HepG2 (cell line): Measurements from ENCODE around the gene GATB. TPM values are rescaled to one million over a fixed set of nuclear protein-coding genes. Genes with fewer than 3 reads are reported as not detected.

ENCODE experiments used
- ATAC-seq: fragments of 200-7000 bp; cut with Tn5 transposase; 3 replicates; pipeline ENCODE4 v1.9.1; 2020; ENCODE audit warnings: mild to moderate bottlenecking, moderate library complexity
- BruUV-seq: library from RNA; stranded (reverse); fragments of 400-500 nt; replicated peaks from 2 replicates; lab custom pipeline; 2021; lab: Mats Ljungman, UMichigan
- CTCF ChIA-PET: fragments of 300-600 bp; formaldehyde crosslinking; extraction: SDS; loops from one replicate; lab custom pipeline; 2021; ENCODE audit warnings: low total read pairs, inconsistent platforms, low intra/inter-chr PET ratio; lab: Yijun Ruan, JAX
- POLR2A ChIA-PET: fragments of 350-600 bp; sonication (Branson Sonifier 250); formaldehyde crosslinking; loops from one replicate; lab custom pipeline; 2020; ENCODE audit warnings: antibody characterized with exemption, inconsistent platforms; lab: Yijun Ruan, JAX
- DNase-seq: peaks from one replicate; pipeline ENCODE4 v3.0.0-alpha.2; 2015; ENCODE audit warnings: low spot score
- FAIRE-seq: peaks from 3 replicates; lab custom pipeline; 2011; peaks lifted over from hg19 to GRCh38; lab: Jason Lieb, UNC
- H2AFZ ChIP-seq: one replicate; pipeline ENCODE4 v1.6.1; 2011; ENCODE audit warnings: low read length, inconsistent platforms
- H3K27ac ChIP-seq: fragments of 300-600 bp; 3 replicates; pipeline ENCODE4 v1.8.0; 2011; ENCODE audit warnings: mixed run types, mild to moderate bottlenecking, mixed read lengths, low read length, inconsistent platforms; ENCODE audit not compliant: insufficient read depth; ENCODE audit errors: extremely low read length
- H3K27me3 ChIP-seq, 2 experiments: fragments of 200-600 bp in 1 of 2; 2 replicates in 1 of 2; 3 replicates in 1 of 2; pipeline versions ENCODE4 v1.6.0 to v1.8.0; 2011; ENCODE audit warnings: low read length in 2 of 2, mild to moderate bottlenecking in 2 of 2, moderate library complexity in 2 of 2, inconsistent platforms in 1 of 2; ENCODE audit not compliant: insufficient read depth in 2 of 2, control insufficient read depth in 1 of 2
- H3K36me3 ChIP-seq, 2 experiments: fragments of 200-600 bp in 1 of 2; replicated peaks in 1 of 2; 2 replicates in 1 of 2; 3 replicates in 1 of 2; pipeline versions ENCODE4 v1.5.1 to v1.8.0; 2011; ENCODE audit warnings: low read length in 2 of 2, inconsistent platforms in 1 of 2; ENCODE audit not compliant: insufficient read depth in 2 of 2, control insufficient read depth in 1 of 2
- H3K4me1 ChIP-seq: 2 replicates; pipeline ENCODE4 v1.5.1; 2012; ENCODE audit warnings: low read length, inconsistent platforms; ENCODE audit not compliant: insufficient read depth
- H3K4me2 ChIP-seq: 2 replicates; pipeline ENCODE4 v1.6.0; 2011; ENCODE audit warnings: low read depth, low read length, inconsistent platforms
- H3K4me3 ChIP-seq, 3 experiments: fragments of 200-600 bp in 1 of 3; sonication (generic), shearing (Covaris generic) in 1 of 3; replicated peaks in 1 of 3; 2 replicates each; pipeline ENCODE4 v1.5.1; 2011 to 2016; ENCODE audit warnings: low read length in 3 of 3, inconsistent platforms in 2 of 3, low read depth in 2 of 3, mild to moderate bottlenecking in 2 of 3, control low read depth in 1 of 3, mixed read lengths in 1 of 3; ENCODE audit not compliant: insufficient read depth in 1 of 3
- H3K79me2 ChIP-seq: one replicate; pipeline ENCODE4 v1.6.1; 2011; ENCODE audit warnings: low read length, inconsistent platforms; ENCODE audit not compliant: insufficient read depth
- H3K9ac ChIP-seq: 2 replicates; pipeline ENCODE4 v1.6.0; 2011; ENCODE audit warnings: mild to moderate bottlenecking, low read depth, low read length, inconsistent platforms; ENCODE audit not compliant: insufficient read depth
- H3K9me3 ChIP-seq: 2 replicates; pipeline ENCODE4 v1.5.1; 2012; ENCODE audit warnings: mild to moderate bottlenecking, low read length
- H4K20me1 ChIP-seq: 2 replicates; pipeline ENCODE4 v1.6.0; 2011; ENCODE audit warnings: inconsistent platforms, mild to moderate bottlenecking, low read length, moderate library complexity; ENCODE audit not compliant: insufficient read depth
- ESRRA ChIP-seq: sonication (generic); formaldehyde crosslinking; IDR thresholded peaks from 2 replicates; pipeline ENCODE4 v1.5.1; 2020; ENCODE audit warnings: mild to moderate bottlenecking, low read depth, missing genetic modification reagents
- KLF9 ChIP-seq: IDR thresholded peaks from 2 replicates; pipeline ENCODE4 v1.6.1; 2016; ENCODE audit warnings: low read depth
- NR2F2 ChIP-seq: IDR thresholded peaks from 2 replicates; pipeline ENCODE4 v1.6.1; 2012; ENCODE audit warnings: low read depth, inconsistent platforms, borderline replicate concordance
- TCF7L2 ChIP-seq: IDR thresholded peaks from 2 replicates; pipeline ENCODE4 v1.6.1; 2011; ENCODE audit warnings: mild to moderate bottlenecking, low read depth, low read length, moderate library complexity
- TEAD3 ChIP-seq: optimal IDR thresholded peaks from 2 replicates; pipeline ENCODE3; 2016; ENCODE audit warnings: borderline replicate concordance
- TRIM24 ChIP-seq: sonication (generic); formaldehyde crosslinking; IDR thresholded peaks from 2 replicates; pipeline ENCODE4 v1.8.0; 2022; ENCODE audit warnings: mild to moderate bottlenecking, missing genetic modification reagents
- ZMYM3 ChIP-seq: sonication (generic); formaldehyde crosslinking; IDR thresholded peaks from 2 replicates; pipeline ENCODE4 v1.5.1; 2020; ENCODE audit warnings: mild to moderate bottlenecking, missing genetic modification reagents
- ZNF253 ChIP-seq: sonication (generic); formaldehyde crosslinking; IDR thresholded peaks from 2 replicates; pipeline ENCODE4 v1.8.0; 2022; ENCODE audit warnings: mild to moderate bottlenecking, missing genetic modification reagents, borderline replicate concordance
- ZNF382 ChIP-seq: sonication (generic); formaldehyde crosslinking; IDR thresholded peaks from 2 replicates; pipeline ENCODE4 v1.5.0; 2020; ENCODE audit warnings: missing genetic modification reagents, mild to moderate bottlenecking, borderline replicate concordance
- ZNF446 ChIP-seq: sonication (generic); formaldehyde crosslinking; IDR thresholded peaks from 2 replicates; pipeline ENCODE4 v1.5.0; 2020; ENCODE audit warnings: mild to moderate bottlenecking, missing genetic modification reagents
- ZNF674 ChIP-seq: sonication (generic); formaldehyde crosslinking; IDR thresholded peaks from 2 replicates; pipeline ENCODE4 v1.5.0; 2020; ENCODE audit warnings: low read depth, mild to moderate bottlenecking, missing genetic modification reagents
- ZNF780A ChIP-seq: sonication (generic); formaldehyde crosslinking; IDR thresholded peaks from 2 replicates; pipeline ENCODE4 v1.8.0; 2022; ENCODE audit warnings: mild to moderate bottlenecking, missing genetic modification reagents, moderate library complexity
- WGBS: methylation state at CpG from one replicate; pipeline ENCODE4 v1.1.6; 2017; ENCODE audit warnings: low lambda C conversion rate; 5-methylcytosine and 5-hydroxymethylcytosine counted together
- in situ Hi-C: cut with HindIII; loops from 2 replicates; pipeline ENCODE4 v1.10.0; 2017; ENCODE audit warnings: low pct_unique_long_range_greater_than_20kb; ENCODE audit not compliant: extremely low pct_ligation_motif_present
- intact Hi-C: fragments of 100-400 bp; cut with micrococcal nuclease; formaldehyde crosslinking; loops from one replicate; pipeline ENCODE4 v1.10.0; 2022; ENCODE audit not compliant: unreplicated experiment
- polyA plus RNA-seq, 8 experiments: library from polyadenylated mRNA; depleted of rRNA in 3 of 8; stranded (reverse) in 7 of 8; unstranded in 1 of 8; fragments of >200 nt; fragmentation: Illumina TruSeq in 4 of 8; extraction: Trizol in 4 of 8; gene quantifications; 2 replicates each; pipeline versions ENCODE4 v1.2.1 to v1.2.3, GENCODE V29; 2011 to 2016; ENCODE audit warnings: low read depth in 4 of 8, missing spikeins in 1 of 8, mixed read lengths in 1 of 8; ENCODE audit not compliant: insufficient read depth in 1 of 8
- total RNA-seq, 5 experiments: library from RNA; depleted of rRNA; stranded (reverse); fragments of >200 nt; fragmentation: Illumina TruSeq; extraction: Trizol; gene quantifications; 2 replicates each; pipeline ENCODE4 v1.2.3, GENCODE V29; 2016; ENCODE audit warnings: low read depth in 1 of 5
- TF ChIP-seq, protein P1 (sequence below): sonication (generic); formaldehyde crosslinking; conservative IDR thresholded peaks from 2 replicates; pipeline ENCODE4 v1.4.0; 2020; ENCODE audit warnings: mild to moderate bottlenecking, missing genetic modification reagents, moderate library complexity
- TF ChIP-seq, protein P2 (sequence below): sonication (generic); formaldehyde crosslinking; IDR thresholded peaks from 2 replicates; pipeline ENCODE4 v1.4.0; 2020; ENCODE audit warnings: missing genetic modification reagents

Gene GATB
- total and polyA plus RNA-seq, 2 of the 13 experiments (the other 11 are each of a cell fraction or from before 2014, with no cell fraction given), result 32.3 to 32.4 TPM

DNA sequence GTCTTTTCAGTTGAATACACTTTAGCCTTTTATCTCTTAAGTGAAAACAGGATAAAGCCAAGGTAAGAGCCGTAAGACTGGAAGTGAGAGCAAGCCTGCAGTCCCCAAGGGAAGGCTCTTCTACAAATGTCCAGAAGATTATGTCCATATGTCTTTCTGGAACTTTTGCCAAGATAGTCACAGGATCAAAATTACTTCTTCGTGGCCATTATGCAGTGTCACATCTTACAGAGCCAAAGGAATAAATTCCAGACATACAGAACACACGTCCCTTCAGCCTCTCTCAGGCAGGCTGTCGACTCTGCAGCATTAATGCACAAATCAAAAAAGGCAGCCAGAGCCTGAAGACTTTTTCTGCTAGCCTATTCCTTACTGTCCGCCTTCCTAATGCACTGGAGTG, 10.9 kb upstream of the GATB start (continued):
- TF ChIP-seq KLF9 (CRISPR knock-in tag) (no peak), ZNF253 (CRISPR knock-in tag) (no peak), TEAD3 (CRISPR knock-in tag) (no peak), TCF7L2 (no peak), ZNF674 (no peak), ZNF382 (CRISPR knock-in tag) (no peak), ESRRA (CRISPR knock-in tag) (no peak)

DNA sequence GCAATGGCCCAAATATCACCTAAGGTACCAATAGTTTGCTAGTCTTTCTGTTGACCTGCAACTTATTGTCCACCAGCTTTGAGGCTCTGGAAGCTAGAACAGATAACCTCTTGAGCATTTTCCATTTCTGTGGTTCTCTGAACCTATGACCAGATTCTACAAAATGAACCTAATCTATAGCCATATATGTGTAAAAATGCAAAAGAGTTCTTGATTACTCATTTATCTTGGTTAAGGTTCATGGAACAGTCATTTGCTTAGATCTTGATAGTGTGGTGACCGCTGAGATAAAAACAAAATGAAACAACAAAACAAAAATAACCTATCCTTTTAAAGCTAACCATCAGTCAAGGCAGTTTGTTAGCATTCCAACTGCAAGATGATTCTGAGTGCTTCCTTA, 9.3 kb upstream of the GATB start:
- H3K36me3 ChIP-seq, result no peaks in the 10 kb centered on the region
- no peaks in the 10 kb centered on the region for H3K79me2 ChIP-seq
- no peak for DNase-seq
- ChIA-PET CTCF (no interaction called here), POLR2A (no interaction called here)
- no peak for ATAC-seq
- no peak overlapping the region for H3K27ac ChIP-seq
- no peaks in the 10 kb centered on the region for H4K20me1 ChIP-seq
- H3K4me2 ChIP-seq, result no peak overlapping the region
- FAIRE-seq, result no peak
- 0 out of 5 replicates have a peak, but pooled peaks cover 0 to 3% of the 10 kb centered on the region in 2 experiments for H3K27me3 ChIP-seq
- WGBS, result 7% methylated on average over 1 of the region's 1 CpG
- TF ChIP-seq, protein P1, sequence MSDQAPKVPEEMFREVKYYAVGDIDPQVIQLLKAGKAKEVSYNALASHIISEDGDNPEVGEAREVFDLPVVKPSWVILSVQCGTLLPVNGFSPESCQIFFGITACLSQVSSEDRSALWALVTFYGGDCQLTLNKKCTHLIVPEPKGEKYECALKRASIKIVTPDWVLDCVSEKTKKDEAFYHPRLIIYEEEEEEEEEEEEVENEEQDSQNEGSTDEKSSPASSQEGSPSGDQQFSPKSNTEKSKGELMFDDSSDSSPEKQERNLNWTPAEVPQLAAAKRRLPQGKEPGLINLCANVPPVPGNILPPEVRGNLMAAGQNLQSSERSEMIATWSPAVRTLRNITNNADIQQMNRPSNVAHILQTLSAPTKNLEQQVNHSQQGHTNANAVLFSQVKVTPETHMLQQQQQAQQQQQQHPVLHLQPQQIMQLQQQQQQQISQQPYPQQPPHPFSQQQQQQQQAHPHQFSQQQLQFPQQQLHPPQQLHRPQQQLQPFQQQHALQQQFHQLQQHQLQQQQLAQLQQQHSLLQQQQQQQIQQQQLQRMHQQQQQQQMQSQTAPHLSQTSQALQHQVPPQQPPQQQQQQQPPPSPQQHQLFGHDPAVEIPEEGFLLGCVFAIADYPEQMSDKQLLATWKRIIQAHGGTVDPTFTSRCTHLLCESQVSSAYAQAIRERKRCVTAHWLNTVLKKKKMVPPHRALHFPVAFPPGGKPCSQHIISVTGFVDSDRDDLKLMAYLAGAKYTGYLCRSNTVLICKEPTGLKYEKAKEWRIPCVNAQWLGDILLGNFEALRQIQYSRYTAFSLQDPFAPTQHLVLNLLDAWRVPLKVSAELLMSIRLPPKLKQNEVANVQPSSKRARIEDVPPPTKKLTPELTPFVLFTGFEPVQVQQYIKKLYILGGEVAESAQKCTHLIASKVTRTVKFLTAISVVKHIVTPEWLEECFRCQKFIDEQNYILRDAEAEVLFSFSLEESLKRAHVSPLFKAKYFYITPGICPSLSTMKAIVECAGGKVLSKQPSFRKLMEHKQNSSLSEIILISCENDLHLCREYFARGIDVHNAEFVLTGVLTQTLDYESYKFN (CRISPR knock-in tag), result no peak
- TF ChIP-seq ZNF780A (no peak), ZMYM3 (CRISPR knock-in tag) (no peak), NR2F2 (no peak), ZNF446 (CRISPR knock-in tag) (no peak), TRIM24 (CRISPR knock-in tag) (no peak)
- TF ChIP-seq, protein P2, sequence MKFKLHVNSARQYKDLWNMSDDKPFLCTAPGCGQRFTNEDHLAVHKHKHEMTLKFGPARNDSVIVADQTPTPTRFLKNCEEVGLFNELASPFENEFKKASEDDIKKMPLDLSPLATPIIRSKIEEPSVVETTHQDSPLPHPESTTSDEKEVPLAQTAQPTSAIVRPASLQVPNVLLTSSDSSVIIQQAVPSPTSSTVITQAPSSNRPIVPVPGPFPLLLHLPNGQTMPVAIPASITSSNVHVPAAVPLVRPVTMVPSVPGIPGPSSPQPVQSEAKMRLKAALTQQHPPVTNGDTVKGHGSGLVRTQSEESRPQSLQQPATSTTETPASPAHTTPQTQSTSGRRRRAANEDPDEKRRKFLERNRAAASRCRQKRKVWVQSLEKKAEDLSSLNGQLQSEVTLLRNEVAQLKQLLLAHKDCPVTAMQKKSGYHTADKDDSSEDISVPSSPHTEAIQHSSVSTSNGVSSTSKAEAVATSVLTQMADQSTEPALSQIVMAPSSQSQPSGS, result no peak
- TF ChIP-seq, all 625 proteins: peak for 0
- intact Hi-C loops, result no loop called here
- no peak overlapping the region for H3K9ac ChIP-seq
- in situ Hi-C loops, result no loop called here
- H3K4me1 ChIP-seq, result no peaks in the 10 kb centered on the region
- H2AFZ ChIP-seq, result no peak overlapping the region
- no peak overlapping the region for H3K4me3 ChIP-seq
- H3K9me3 ChIP-seq, result no peaks in the 10 kb centered on the region
- no TSS peak for BruUV-seq
